ENCODE results near the gene TMEM132D.
"Not testable (repeated sequence)": the region's sequence is repeated elsewhere in the genome, so short reads cannot be mapped to it uniquely, and the experiment has no call there.

Gene TMEM132D

DNA sequence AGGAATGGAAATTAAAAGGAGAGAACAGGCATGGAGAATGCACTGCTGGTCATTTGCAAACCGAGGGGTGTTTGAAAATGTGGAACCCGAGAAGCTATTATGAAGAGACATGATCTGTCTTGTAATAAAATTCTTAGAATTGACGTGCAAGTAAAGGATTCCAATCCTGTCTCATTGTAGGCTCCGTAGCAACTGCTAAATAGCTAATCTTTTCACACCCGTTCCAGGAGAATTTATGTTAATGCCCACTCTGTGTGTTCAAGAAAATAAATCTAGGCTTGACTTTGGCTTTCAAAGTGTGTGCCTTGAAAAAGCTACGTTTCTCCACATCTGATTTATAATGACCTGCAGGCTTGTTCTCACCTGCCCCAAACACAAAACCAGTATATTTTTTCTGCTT, 669.6 kb downstream of the TMEM132D start:
- no peak for DNase-seq (ENCODE audit: low spot score)

DNA sequence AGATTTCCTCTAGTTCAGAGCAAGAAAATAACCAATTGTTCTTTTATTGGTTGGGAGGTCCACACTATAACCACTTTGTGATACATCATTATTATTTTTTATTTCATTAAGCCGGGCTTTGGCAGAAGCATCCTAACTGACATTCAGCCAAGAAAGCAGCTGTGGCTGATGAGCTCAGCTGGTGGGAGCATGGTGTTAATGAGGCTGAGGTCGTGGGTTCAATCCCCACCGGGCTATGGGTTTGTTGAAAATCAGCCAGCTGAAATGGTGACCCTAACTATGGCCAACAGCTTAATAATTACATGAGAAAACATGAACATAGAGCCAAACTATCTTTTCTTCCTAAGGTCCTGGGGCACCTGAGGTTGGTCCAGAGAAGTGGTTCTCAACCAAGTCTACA, 672.3 kb downstream of the TMEM132D start:
- no peak for DNase-seq (ENCODE audit: low spot score)

DNA sequence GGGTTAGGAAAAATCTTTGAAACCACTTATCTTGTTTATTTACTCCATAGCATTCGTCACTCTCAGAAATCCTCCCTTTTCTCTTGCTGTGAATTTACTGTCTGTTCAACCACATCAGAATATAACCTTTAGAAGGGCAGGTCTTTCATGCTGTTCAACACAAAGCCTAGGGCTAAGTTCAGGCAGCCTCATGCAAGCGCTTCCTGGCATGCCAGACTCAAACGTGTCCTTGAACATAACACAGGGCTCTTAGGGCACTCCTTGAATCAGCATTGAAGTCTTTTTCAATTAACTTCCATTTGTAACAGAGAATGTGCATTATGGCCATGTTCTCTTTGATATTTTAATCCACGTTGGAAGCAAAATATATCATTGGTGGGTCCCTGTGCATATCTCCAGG, 672.8 kb downstream of the TMEM132D start:
- DNase-seq (ENCODE audit: low spot score): no peak

DNA sequence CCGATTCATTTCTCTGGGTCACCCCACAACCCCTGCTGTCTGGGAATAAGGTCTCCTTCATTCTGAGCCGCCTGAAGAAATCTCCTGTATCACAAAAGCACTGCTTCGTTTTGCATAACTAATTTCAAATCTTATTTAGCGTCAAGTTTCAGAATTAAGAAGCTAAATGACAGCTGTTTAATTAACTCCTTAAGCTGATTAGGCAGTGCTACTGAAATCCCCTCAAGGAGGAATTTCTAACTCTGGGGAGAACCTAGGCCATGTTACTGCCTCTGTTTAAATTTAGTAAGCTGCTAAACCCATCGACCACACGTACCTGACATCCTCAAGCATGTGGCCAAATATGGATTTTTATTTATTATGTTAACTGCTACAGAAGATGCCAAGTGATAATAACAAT, 677.0 kb downstream of the TMEM132D start:
- DNase-seq (ENCODE audit: low spot score): no peak

GRCh38 chr12:129226005-129226404, 677.8 kb downstream of the TMEM132D start:
- no peak for DNase-seq (ENCODE audit: low spot score)

DNA sequence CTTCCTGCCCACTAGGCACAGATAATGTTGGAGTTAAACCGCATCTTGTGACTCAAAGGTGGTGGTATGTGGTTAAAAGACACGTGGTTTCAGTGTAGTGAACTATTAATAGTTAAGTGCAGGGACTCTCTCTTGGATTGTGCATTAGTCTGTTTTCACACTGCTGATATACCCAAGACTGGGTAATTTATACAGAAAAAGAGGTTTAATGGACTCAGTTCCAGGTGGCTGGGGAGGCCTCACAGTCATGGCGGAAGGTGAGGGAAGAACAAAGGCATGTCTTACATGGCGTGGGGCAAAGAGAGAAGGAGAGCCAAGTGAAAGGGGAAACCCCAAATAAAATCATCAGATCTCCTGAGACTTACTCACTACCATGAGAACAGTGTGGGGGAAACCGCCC, 688.3 kb downstream of the TMEM132D start:
- no peak for DNase-seq (ENCODE audit: low spot score)

DNA sequence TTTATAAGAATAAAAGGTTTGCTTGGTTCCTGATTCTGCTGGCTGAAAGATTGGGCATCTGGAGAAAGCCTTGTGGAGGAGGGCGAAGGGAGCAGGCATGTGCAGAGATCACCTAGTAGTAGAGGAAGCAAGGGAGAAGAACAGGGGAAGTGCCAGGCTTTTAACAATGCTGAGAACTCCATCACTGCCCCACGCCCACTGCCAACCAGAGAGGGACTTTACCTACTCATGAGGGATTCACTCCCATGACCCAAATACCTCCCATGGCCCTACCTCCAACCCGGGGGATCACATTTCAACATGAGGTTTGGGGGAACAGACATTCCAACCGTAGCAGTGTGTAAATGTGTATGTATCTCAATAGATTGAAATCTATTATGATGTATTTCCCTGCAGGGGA, 690.3 kb downstream of the TMEM132D start:
- no peak for DNase-seq (ENCODE audit: low spot score)

DNA sequence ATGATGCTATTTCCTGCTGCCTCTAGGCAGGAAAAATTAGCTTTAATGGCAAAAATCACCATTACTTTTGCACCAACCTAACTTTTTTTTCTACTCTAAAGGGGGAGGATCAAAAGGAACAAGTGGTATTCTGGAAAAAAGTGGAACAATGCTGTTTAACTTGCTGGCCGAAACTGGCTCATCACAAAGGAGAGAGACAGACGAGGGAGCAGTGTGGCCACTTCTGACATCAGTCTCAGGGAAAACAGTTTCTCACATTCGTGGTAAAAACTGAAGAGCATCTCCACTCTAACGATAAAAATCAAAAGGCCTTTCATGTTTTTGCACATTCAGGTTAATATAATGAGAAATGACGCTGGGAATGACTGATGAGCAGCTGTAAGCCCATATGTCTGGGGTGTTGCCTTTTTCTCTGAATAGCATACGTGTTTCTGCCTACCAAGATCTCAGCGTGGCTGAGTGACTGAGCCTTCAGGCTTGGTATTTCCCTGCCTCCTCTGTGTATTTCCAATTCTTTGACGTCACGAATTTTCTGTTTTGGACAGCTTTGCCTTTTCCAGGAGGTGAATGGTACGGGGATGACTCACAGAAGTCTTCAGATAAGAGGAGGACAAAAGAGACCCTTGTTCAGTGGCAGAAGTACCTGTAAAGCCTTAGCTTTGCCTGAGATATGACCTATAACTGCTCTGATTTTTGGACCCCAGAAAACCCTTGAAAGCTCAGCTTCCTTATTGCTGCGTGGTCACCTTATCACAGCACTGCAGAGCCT, 691.8 kb downstream of the TMEM132D start:
- no peak for DNase-seq (ENCODE audit: low spot score)

- DNase-seq (ENCODE audit: low spot score): no peak
Measured at GRCh38 chr12:129208566-129208965, 695.3 kb downstream of the TMEM132D start.

DNA sequence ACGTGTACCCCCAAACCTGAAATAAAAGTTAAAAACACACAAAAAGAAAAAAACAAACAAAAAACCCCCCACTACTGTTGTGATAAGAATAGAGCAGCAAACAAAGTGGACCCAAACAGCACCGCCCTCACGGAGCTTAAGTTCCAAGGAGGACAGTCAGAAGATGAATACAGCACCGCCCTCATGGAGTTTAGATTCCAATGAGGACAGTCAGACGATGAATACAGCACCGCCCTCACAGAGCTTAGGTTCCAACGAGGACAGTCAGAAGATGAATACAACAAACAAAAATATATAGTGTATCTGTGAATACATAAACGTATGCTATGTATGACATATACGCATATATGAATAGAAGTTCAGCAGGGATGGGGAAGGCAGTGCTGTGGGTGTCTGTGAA, 696.7 kb downstream of the TMEM132D start:
- no peak for DNase-seq (ENCODE audit: low spot score)

GRCh38 chr12:129203456-129203855, 700.4 kb downstream of the TMEM132D start:
- no peak for DNase-seq (ENCODE audit: low spot score)

DNA sequence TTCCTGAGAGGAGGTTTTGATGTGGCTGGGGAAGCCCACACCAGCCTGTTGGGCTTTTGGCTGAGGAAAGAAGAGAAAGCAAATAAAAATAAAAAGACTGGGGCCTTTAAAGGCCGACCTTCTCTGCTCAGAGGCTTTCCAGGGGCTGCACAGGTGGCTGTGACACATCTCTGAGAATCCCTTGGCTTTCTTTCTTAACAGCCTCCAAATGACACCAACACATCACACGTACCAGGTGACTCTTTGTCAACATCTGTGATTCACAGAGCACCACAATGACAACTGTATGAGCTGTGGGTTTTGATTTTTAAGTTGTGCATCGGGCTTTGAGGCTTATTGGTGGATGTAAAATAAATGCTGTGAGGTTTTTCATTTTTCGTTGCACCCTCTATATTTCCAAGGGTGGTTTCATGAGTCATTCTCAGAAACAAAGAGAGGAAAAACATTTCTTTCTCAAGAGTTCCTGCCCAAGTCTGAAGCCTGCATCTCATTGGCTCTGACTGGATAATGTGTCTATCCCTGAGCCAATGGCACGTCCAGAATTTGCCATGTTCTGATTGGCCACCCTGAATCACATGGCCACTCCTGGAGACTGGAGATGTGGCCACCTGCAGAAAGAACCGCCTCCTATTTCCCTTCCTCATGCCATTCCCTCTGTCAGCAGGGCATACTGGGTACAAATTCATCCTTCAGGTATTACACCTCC, 701.6 kb downstream of the TMEM132D start:
- DNase-seq (ENCODE audit: low spot score): peak; percentile 11

- DNase-seq (ENCODE audit: low spot score): no peak
Measured at GRCh38 chr12:129201029-129201428, 702.8 kb downstream of the TMEM132D start.

DNA sequence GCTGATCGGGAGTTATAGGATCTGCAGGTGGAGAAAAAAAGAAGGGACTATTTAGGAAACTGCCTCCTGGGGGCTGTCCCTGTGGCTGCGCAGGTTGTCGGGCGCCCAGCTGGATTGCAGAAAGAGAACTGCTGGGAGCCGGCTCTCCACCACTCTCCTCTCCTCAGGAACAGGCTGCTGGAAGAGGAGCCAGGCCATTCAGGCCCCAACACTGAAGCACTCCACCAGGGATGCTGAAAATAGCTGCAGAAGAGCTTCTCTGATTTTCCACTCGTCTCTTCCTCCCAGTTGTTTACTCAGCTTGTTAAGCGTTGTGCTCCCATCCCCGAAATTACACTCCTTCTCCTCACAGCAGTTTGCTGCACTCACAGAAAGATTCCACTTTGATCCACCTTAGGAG, 703.2 kb downstream of the TMEM132D start:
- DNase-seq (ENCODE audit: low spot score): no peak

DNA sequence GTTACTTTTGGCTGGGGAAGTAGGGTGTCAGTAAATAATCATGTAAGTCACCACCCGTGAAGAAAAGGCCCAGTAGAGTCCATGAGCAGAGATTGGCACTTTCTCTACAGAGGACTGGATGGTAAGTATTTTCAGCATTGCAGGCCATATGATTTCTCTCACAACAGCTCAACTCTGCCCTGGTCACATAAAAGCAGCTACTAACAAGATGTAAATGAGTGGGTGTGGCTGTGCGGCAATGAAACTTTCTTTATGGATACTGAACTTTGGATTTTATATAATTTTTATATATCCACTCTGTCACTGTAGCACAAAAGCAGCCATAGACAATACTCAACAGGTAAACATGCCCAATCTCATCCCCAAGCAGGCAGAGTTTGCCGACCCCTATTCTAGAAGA, 706.9 kb downstream of the TMEM132D start:
- no peak for DNase-seq (ENCODE audit: low spot score)

DNA sequence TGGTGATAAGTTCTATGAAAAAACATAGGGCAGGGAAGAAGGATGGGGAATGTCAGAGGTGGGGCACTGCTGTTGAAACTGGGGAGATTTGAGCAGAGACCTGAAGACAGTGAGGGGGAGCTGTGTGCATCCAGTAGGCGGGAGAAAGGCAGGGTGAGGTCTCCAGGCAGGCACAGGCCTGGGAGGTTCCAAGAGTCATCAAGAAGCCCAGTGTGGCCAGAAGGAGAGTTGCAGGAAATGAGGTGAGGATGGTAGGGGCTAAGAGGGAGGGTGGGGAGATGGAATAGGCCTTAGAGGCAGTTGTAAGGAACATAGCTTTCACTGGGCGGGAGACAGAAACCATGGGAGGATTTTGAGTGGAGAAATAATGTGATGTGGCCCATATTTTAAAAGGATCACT, 708.7 kb downstream of the TMEM132D start:
- DNase-seq (ENCODE audit: low spot score): no peak

DNA sequence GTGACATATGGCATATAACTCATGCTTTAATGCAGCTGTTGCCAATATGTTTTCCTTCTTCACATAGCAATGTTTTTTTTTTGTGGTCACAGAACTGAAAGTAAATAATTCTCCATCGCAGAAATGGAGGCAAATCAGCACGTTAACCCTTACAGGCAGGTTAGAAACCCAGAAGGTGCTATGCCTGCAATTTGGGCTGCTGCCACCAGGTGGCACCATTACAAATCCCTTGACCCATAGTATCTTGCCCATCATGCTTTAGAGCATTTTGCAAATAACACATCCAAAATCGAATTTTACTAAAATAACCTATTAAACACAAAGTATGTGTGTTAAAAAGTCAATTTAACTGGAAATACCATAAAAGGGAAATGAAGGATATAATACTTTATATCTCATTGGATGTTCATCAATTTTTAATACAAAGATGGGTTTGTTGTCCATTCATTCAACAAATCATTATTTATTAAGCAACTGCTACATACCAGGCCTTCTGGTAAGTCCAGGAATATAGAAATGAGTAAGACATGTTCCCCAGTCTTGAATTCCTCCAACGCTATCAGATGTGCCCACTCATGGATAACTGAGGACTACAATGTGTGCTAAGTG, 710.5 kb downstream of the TMEM132D start:
- no peak for DNase-seq (ENCODE audit: low spot score)

GRCh38 chr12:129190827-129191226, 713.0 kb downstream of the TMEM132D start:
- DNase-seq (ENCODE audit: low spot score): no peak

- DNase-seq (ENCODE audit: low spot score): not testable (repeated sequence)
Measured at GRCh38 chr12:129189879-129190278, 713.9 kb downstream of the TMEM132D start.

GRCh38 chr12:129186952-129187351, 716.9 kb downstream of the TMEM132D start:
- peak; percentile 25 for DNase-seq (ENCODE audit: low spot score)

GRCh38 chr12:129185855-129186254, 718.0 kb downstream of the TMEM132D start:
- DNase-seq (ENCODE audit: low spot score): no peak

DNA sequence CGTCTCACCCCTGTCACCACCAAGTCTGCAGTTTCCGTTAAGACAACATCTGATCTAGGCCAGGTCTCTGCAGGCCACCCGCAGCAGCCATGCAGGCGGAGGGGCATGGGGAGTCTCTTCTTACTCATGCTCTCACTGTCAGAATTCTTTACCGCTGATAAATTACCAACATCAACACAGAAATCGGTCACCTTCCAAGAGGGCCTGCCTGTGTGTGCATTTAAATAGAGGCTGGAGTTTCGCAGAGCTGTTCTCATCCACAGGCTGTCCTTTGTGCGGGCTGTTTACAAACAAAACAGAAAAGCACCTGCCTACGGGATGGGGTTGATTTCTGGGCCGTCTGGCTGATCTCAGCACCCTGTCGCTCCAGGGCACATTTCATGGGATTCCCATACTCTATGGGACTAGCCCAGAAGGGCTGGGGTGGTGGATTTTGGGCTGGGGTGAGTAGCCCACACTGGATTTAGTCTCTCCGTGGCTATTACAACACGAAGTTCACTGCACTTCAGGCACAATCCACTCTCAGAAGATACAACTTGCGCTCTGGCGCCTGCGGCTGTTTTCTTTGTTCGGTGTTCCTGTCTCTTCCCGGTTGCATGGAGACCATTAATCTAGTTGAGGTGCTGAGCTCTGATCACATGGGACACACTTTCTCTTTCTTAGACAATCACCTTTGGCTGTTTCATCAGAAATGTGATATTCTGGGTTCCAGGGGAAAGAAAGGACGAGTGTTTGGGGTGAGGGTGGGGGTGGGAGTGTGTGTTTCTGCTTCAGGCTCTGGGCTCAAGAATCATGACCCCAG, 719.5 kb downstream of the TMEM132D start:
- no peak for DNase-seq (ENCODE audit: low spot score)
